Left ventricle myocardium inferior (tissue), 1 donor: ENCODE measurements around the gene IGFBP4. TPM values are rescaled to one million over a fixed set of nuclear protein-coding genes. Genes with fewer than 3 reads are reported as not detected.
"Not testable (repeated sequence)": the region's sequence is repeated elsewhere in the genome, so short reads cannot be mapped to it uniquely, and the experiment has no call there.

Experiments
- DNase-seq: peaks from one replicate; pipeline ENCODE4 v3.0.0-alpha.2; 2020
- H3K27ac ChIP-seq: fragments of 200-600 bp; replicated peaks from 2 replicates; pipeline ENCODE4 v1.8.0; 2021
- H3K27me3 ChIP-seq: fragments of 200-600 bp; 2 replicates; pipeline ENCODE4 v1.8.0; 2021; ENCODE audit warnings: low read depth
- H3K36me3 ChIP-seq: fragments of 200-600 bp; 2 replicates; pipeline ENCODE4 v1.8.0; 2021
- H3K4me1 ChIP-seq: fragments of 200-600 bp; 2 replicates; pipeline ENCODE4 v1.8.0; 2021
- H3K4me3 ChIP-seq: fragments of 200-600 bp; 2 replicates; pipeline ENCODE4 v1.8.0; 2021; ENCODE audit warnings: mild to moderate bottlenecking, moderate library complexity
- H3K9me3 ChIP-seq: fragments of 200-600 bp; replicated peaks from 2 replicates; pipeline ENCODE4 v1.8.0; 2021
- CTCF ChIP-seq: fragments of 200-600 bp; IDR thresholded peaks from 2 replicates; pipeline ENCODE4 v1.8.0; 2021; ENCODE audit warnings: antibody characterized with exemption, mild to moderate bottlenecking, borderline replicate concordance
- intact Hi-C: fragments of 100-400 bp; cut with micrococcal nuclease; formaldehyde crosslinking; loops from one replicate; pipeline ENCODE4 v1.11.0; 2022
- long read RNA-seq: library from polyadenylated mRNA; unstranded; transcript quantifications from one replicate; pipeline ENCODE4 v2.0.0, GENCODE V29; 2021
- total RNA-seq: library from RNA; stranded (reverse); fragmentation: NEBNext Ultra II Directional; extraction: Animal tissue kit (Norgen Biotek cat#: 25700); gene quantifications from one replicate; pipeline ENCODE4 v1.2.1, GENCODE V29; 2021
- donor health status: DM: no; HTN: yes; CAD: no; lungs with severe emphysema.

Gene IGFBP4
- 130 TPM for total RNA-seq
- long read RNA-seq, transcript IGFBP4-201 (4 exons, 2,200 nt), result major isoform, 463 of 505 reads
- long read RNA-seq, partial matches to known transcripts, result 33 of 505 reads
- long read RNA-seq, other reads (novel, unspliced or antisense), result 9 of 505 reads

GRCh38 chr17:40443196-40443987, at the start of gene IGFBP4:
TSS of gene IGFBP4 (plus strand) at chr17:40443450. CDS start at chr17:40443736, 286 bp downstream.
- TF ChIP-seq CTCF, result peak; percentile 44
- no peaks in the 10 kb centered on the region for H3K27me3 ChIP-seq
- peak within 1 kb of the TSS; percentile 97 for H3K27ac ChIP-seq
- H3K4me3 ChIP-seq, result peak within 1 kb of the TSS; percentile 90
- intact Hi-C loops, result loop anchor here (5.0 to 10.0 kb wide), 2 partner anchors 91 to 114 kb away; no protein-coding TSS in a partner anchor
- H3K36me3 ChIP-seq, result no peaks in the 10 kb centered on the region
- DNase-seq, result peak; percentile 84
- H3K9me3 ChIP-seq, result no peaks in the 10 kb centered on the region
- H3K4me1 ChIP-seq, result peaks cover 54% of the 10 kb centered on the region

GRCh38 chr17:40399185-40399584, 44.1 kb upstream of the IGFBP4 start:
- H3K4me3 ChIP-seq, result no peak overlapping the region
- intact Hi-C loops, result loop anchor here (10.0 kb wide), 1 partner anchor 76 kb away; no protein-coding TSS in a partner anchor
- no peaks in the 10 kb centered on the region for H3K4me1 ChIP-seq
- H3K9me3 ChIP-seq, result no peaks in the 10 kb centered on the region
- no peaks in the 10 kb centered on the region for H3K36me3 ChIP-seq
- H3K27ac ChIP-seq, result no peak overlapping the region
- H3K27me3 ChIP-seq, result no peaks in the 10 kb centered on the region
- DNase-seq, result no peak
- peak; percentile 78 for TF ChIP-seq CTCF

DNA sequence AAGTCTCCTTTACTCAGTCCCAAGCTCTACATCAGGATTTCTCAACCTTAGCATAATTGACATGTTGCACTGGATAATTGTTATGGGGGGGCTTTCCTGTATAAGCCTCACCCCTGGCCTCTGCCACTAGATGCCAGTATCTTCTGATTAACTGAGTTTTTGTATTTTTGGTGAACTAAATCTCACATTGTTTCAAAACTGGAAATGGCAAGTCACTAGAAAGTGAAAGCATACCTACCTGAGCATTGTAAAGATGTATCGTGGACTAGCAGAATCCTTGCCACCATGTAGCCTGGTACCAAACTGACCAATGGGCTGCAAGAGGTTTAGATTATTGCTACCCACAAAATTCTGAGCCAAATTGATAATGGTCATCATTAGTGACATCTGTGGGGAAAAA, 40.6 kb upstream of the IGFBP4 start:
- Histone ChIP-seq H3K27ac (no peak overlapping the region), H3K36me3 (no peaks in the 10 kb centered on the region), H3K4me3 (no peak overlapping the region), H3K27me3 (no peaks in the 10 kb centered on the region), H3K9me3 (no peaks in the 10 kb centered on the region), H3K4me1 (no peaks in the 10 kb centered on the region)
- DNase-seq, result no peak
- TF ChIP-seq CTCF, result no peak
- intact Hi-C loops, result no loop called here

DNA sequence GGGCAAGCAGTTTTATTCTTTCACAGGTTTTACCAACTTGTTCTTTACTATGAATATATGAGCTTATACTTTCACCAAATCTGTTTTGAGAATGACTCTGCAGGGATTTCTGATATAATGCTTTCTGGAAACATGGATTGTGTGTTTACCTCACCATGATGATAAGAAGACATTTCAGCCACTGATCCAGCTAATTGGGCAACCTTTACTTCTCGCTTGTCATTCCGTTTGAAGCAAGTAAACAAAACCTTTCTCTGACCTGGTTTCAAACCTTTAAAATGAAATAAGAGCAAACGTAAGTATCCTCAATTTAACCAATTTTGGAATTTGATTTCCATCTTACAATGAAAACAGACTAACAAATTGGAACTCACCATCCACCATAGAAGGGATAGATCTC, 39.2 kb upstream of the IGFBP4 start:
- Histone ChIP-seq H3K27me3 (no peaks in the 10 kb centered on the region), H3K4me3 (no peak overlapping the region), H3K36me3 (no peaks in the 10 kb centered on the region), H3K27ac (no peak overlapping the region), H3K4me1 (no peaks in the 10 kb centered on the region), H3K9me3 (no peaks in the 10 kb centered on the region)
- intact Hi-C loops, result no loop called here
- TF ChIP-seq CTCF, result no peak
- DNase-seq, result no peak

- no peak for DNase-seq
- no peak for TF ChIP-seq CTCF
- no peak overlapping the region for H3K27ac ChIP-seq
- no peaks in the 10 kb centered on the region for H3K4me1 ChIP-seq
- no peaks in the 10 kb centered on the region for H3K9me3 ChIP-seq
- intact Hi-C loops, result no loop called here
- H3K4me3 ChIP-seq, result no peak overlapping the region
- no peaks in the 10 kb centered on the region for H3K36me3 ChIP-seq
- no peaks in the 10 kb centered on the region for H3K27me3 ChIP-seq
These were observed 35.8 kb upstream of the IGFBP4 start for GRCh38 chr17:40407460-40407859.

- intact Hi-C loops, H3K27ac ChIP-seq, DNase-seq, H3K27me3 ChIP-seq, H3K36me3 ChIP-seq, H3K9me3 ChIP-seq, H3K4me3 ChIP-seq, H3K4me1 ChIP-seq: not testable (repeated sequence)
These were observed 33.7 kb upstream of the IGFBP4 start for GRCh38 chr17:40409540-40409939.
